Lung microvascular endothelial cell (primary cell): Measurements from ENCODE around the gene NPAS3. TPM values are rescaled to one million over a fixed set of nuclear protein-coding genes. Genes with fewer than 3 reads are reported as not detected.

Source experiments
- DNase-seq, 2 donors: peaks; one replicate each; pipeline versions ENCODE4 v3.0.0 to v3.0.0-alpha.2; 2010; ENCODE audit warnings: low read depth in 2 of 2
- total RNA-seq: library from RNA; depleted of rRNA; stranded (reverse); fragments of >200 nt; gene quantifications from 2 replicates; pipeline ENCODE4 v1.2.1, GENCODE V29; 2014

The NPAS3 gene
- total RNA-seq, 1 donor from 2014 or later, result 0.20 TPM

GRCh38 chr14:33010495-33010894 lies 71.8 kb downstream of the NPAS3 start:
- DNase-seq, result no peak

GRCh38 chr14:33014710-33015109 lies 76.0 kb downstream of the NPAS3 start:
- no peak for DNase-seq

- DNase-seq, result no peak
Measured at GRCh38 chr14:33016613-33017012, 77.9 kb downstream of the NPAS3 start.

GRCh38 chr14:33017016-33017415 lies 78.3 kb downstream of the NPAS3 start:
- no peak for DNase-seq

GRCh38 chr14:33019346-33019745 lies 80.7 kb downstream of the NPAS3 start:
- no peak for DNase-seq

- no peak for DNase-seq
Measured at GRCh38 chr14:33026850-33027430, 88.3 kb downstream of the NPAS3 start.

- no peak for DNase-seq
Measured at GRCh38 chr14:33029511-33029910, 90.8 kb downstream of the NPAS3 start.

- DNase-seq, result no peak
Measured at GRCh38 chr14:33030386-33030785, 91.7 kb downstream of the NPAS3 start.

- DNase-seq, result no peak
Measured at GRCh38 chr14:33035416-33036194, 96.9 kb downstream of the NPAS3 start.

GRCh38 chr14:33039311-33039710 lies 100.6 kb downstream of the NPAS3 start:
- DNase-seq, result no peak

- no peak for DNase-seq
Measured at GRCh38 chr14:33040372-33041140, 101.9 kb downstream of the NPAS3 start.

- no peak for DNase-seq
Measured at GRCh38 chr14:33042591-33042990, 103.9 kb downstream of the NPAS3 start.

GRCh38 chr14:33045760-33046159 lies 107.1 kb downstream of the NPAS3 start:
- DNase-seq, result no peak

- no peak for DNase-seq
Measured at GRCh38 chr14:33052943-33053342, 114.3 kb downstream of the NPAS3 start.

GRCh38 chr14:33056213-33056612 lies 117.5 kb downstream of the NPAS3 start:
- DNase-seq, result no peak

- no peak for DNase-seq
Measured at GRCh38 chr14:33057585-33057984, 118.9 kb downstream of the NPAS3 start.

GRCh38 chr14:33061667-33062325 lies 123.1 kb downstream of the NPAS3 start:
- DNase-seq, result no peak

GRCh38 chr14:33062476-33062875 lies 123.8 kb downstream of the NPAS3 start:
- no peak for DNase-seq

- DNase-seq, result no peak
Measured at GRCh38 chr14:33062881-33063280, 124.2 kb downstream of the NPAS3 start.

GRCh38 chr14:33063521-33063920 lies 124.8 kb downstream of the NPAS3 start:
- DNase-seq, result no peak

GRCh38 chr14:33065634-33066033 lies 127.0 kb downstream of the NPAS3 start:
- no peak for DNase-seq

GRCh38 chr14:33068040-33068439 lies 129.4 kb downstream of the NPAS3 start:
- no peak for DNase-seq
